ENCODE results near the gene NT5C2. TPM values are rescaled to one million over a fixed set of nuclear protein-coding genes. Genes with fewer than 3 reads are reported as not detected.

The NT5C2 gene
- total and polyA plus RNA-seq, 2 of the 8 experiments (the other 6 are each of a cell fraction or from before 2014, with no cell fraction given) = 35.2 to 106 TPM

DNA sequence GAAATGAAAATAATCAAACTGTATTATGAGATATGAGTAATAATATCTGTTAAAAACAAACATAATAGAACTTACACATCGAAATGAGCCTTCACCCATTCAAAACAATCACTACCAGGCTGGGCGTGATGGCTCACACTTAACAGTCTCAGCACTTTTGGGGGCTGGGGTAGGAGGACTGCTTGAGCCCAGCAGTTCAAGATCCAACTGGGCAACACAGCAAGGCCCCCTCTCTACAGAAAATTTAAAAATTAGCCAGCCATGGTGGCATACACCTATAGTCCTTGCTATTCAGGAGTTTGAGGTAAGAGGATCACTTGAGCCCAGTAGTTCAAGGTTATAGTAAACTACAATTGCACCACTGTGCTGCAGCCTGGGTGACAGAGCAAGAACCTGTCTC, 75.8 kb downstream of the NT5C2 start:
- H3K4me1 ChIP-seq (replicated peaks in 1 of 4; ENCODE audit: control insufficient read depth in 3 of 4, insufficient read depth in 4 of 4, low read length in 3 of 4) = no peaks in the 10 kb centered on the region
- TF ChIP-seq YY1 (IDR thresholded peaks at IDR 0.05; ENCODE audit: low read depth, low read length) = no peak
- TF ChIP-seq NANOG (IDR thresholded peaks at IDR 0.05; ENCODE audit: insufficient read depth, low read depth, low read length, poor library complexity, severe bottlenecking) = no peak
- TF ChIP-seq SIRT6 (IDR thresholded peaks at IDR 0.05; ENCODE audit: low read length) = no peak
- TF ChIP-seq, protein P1, sequence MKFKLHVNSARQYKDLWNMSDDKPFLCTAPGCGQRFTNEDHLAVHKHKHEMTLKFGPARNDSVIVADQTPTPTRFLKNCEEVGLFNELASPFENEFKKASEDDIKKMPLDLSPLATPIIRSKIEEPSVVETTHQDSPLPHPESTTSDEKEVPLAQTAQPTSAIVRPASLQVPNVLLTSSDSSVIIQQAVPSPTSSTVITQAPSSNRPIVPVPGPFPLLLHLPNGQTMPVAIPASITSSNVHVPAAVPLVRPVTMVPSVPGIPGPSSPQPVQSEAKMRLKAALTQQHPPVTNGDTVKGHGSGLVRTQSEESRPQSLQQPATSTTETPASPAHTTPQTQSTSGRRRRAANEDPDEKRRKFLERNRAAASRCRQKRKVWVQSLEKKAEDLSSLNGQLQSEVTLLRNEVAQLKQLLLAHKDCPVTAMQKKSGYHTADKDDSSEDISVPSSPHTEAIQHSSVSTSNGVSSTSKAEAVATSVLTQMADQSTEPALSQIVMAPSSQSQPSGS (IDR thresholded peaks at IDR 0.05; ENCODE audit: low read length) = no peak
- no peak for TF ChIP-seq SIX5 (IDR thresholded peaks at IDR 0.05; ENCODE audit: low read depth, low read length)
- no peak for TF ChIP-seq BCL11A (IDR thresholded peaks at IDR 0.05; ENCODE audit: low read depth in 2 of 2, low read length in 2 of 2)
- TF ChIP-seq BACH1 (IDR thresholded peaks at IDR 0.05; ENCODE audit: low read length) = no peak
- TF ChIP-seq GABPA (IDR thresholded peaks at IDR 0.05; ENCODE audit: borderline replicate concordance, insufficient read depth, low read length) = no peak
- H2BK5ac ChIP-seq (ENCODE audit: low read depth, low read length) = no peak overlapping the region
- no peak overlapping the region for H3K23ac ChIP-seq (ENCODE audit: insufficient read length)
- H4K20me1 ChIP-seq (replicated peaks in 1 of 2; ENCODE audit: control insufficient read depth in 1 of 2, insufficient read depth in 2 of 2, low read length in 2 of 2) = no peaks in the 10 kb centered on the region
- no peak overlapping the region for H3K14ac ChIP-seq (ENCODE audit: insufficient read length)
- no peaks in the 10 kb centered on the region for H3K36me3 ChIP-seq (ENCODE audit: control insufficient read depth in 2 of 4, insufficient read depth in 4 of 4, low read length in 3 of 4)
- no peak overlapping the region for H2AFZ ChIP-seq (ENCODE audit: low read length)
- no peaks in the 10 kb centered on the region for H3K9me3 ChIP-seq (ENCODE audit: insufficient read depth in 2 of 2, low read depth in 1 of 2, low read length in 1 of 2)
- no peaks in the 10 kb centered on the region for H3K79me2 ChIP-seq (ENCODE audit: control insufficient read depth in 1 of 2, insufficient read depth in 2 of 2, low read length in 2 of 2)
- no peak overlapping the region for H3K18ac ChIP-seq (ENCODE audit: extremely low read depth, low read length)
- H2BK12ac ChIP-seq (ENCODE audit: low read depth, low read length) = no peak overlapping the region
- no peak overlapping the region for H2BK120ac ChIP-seq (replicated peaks; ENCODE audit: low read depth, low read length)
- no peak overlapping the region for H4K8ac ChIP-seq (ENCODE audit: extremely low read depth, insufficient read depth, low read length)
- H3K4me3 ChIP-seq (ENCODE audit: extremely low read depth in 1 of 4, insufficient read depth in 2 of 4, low read depth in 3 of 4, low read length in 4 of 4) = no peak overlapping the region
- H4K91ac ChIP-seq (replicated peaks; ENCODE audit: insufficient read length, low read length) = no peak overlapping the region
- no peak overlapping the region for H3K4ac ChIP-seq (replicated peaks; ENCODE audit: insufficient read length, low read depth, low read length)
- no peak overlapping the region for H2AK5ac ChIP-seq (ENCODE audit: low read depth, low read length)
- no peak for DNase-seq (ENCODE audit: low read depth in 1 of 2, low spot score in 2 of 2)
- WGBS, 2 experiments (ENCODE audit: extremely low coverage in 1 of 2, insufficient coverage in 1 of 2, insufficient read length in 1 of 2, insufficient replicate concordance in 2 of 2, low coverage in 1 of 2, low lambda C conversion rate in 2 of 2, missing lambda C conversion rate in 1 of 2) = 95% methylated on average over 2 of the region's 2 CpGs; no CpG with 5 or more reads in 1 of the 2 experiments
- FAIRE-seq = no peak
- H2BK15ac ChIP-seq (ENCODE audit: low read length) = no peak overlapping the region
- no peak overlapping the region for H3K27ac ChIP-seq (ENCODE audit: low read depth, low read length)
- no peaks in the 10 kb centered on the region for H3K27me3 ChIP-seq (replicated peaks in 1 of 4; ENCODE audit: control insufficient read depth in 3 of 4, extremely low read depth in 1 of 4, insufficient read depth in 3 of 4, low read length in 3 of 4)
- H4K5ac ChIP-seq (ENCODE audit: insufficient read length, low read depth, low read length) = no peak overlapping the region
- ChIA-PET CTCF (ENCODE audit: partially characterized antibody) (no interaction called here), POLR2A (ENCODE audit: partially characterized antibody) (no interaction called here)
- no peaks in the 10 kb centered on the region; the same call in 1 of the 2 replicates for H3K23me2 ChIP-seq (ENCODE audit: low read depth, low read length)
- no peak overlapping the region for H3K4me2 ChIP-seq (ENCODE audit: insufficient read depth in 1 of 2, low read depth in 2 of 2, low read length in 2 of 2)
- peaks cover 2% of the 10 kb centered on the region; the same call in 1 of the 2 replicates for H3K79me1 ChIP-seq (ENCODE audit: low read depth, low read length)
- no peak overlapping the region for H2BK20ac ChIP-seq (ENCODE audit: low read length)
- H3K9ac ChIP-seq (replicated peaks in 1 of 4; ENCODE audit: extremely low read depth in 1 of 4, low read depth in 3 of 4, low read length in 3 of 4) = no peak overlapping the region
- H3K56ac ChIP-seq (replicated peaks; ENCODE audit: insufficient read length, low read depth, low read length) = no peak overlapping the region
